Gastroesophageal sphincter (tissue), 4 donors: Measurements from ENCODE around the gene CYB561D1. TPM values are rescaled to one million over a fixed set of nuclear protein-coding genes. Genes with fewer than 3 reads are reported as not detected.

ENCODE experiments used
- ATAC-seq: fragments of 150-250 bp; one replicate; pipeline ENCODE4 v1.9.1; 2016; ENCODE audit warnings: mild to moderate bottlenecking, moderate library complexity
- H3K27ac ChIP-seq, 4 donors: fragments of 200-600 bp; sonication (generic) in 3 of 4; 1 replicate in 3 of 4; 2 replicates in 1 of 4; pipeline ENCODE4 v1.5.1; 2016 to 2019
- H3K27me3 ChIP-seq: fragments of 200-600 bp; sonication (generic); one replicate; pipeline ENCODE4 v1.5.1; 2019
- H3K36me3 ChIP-seq, 2 donors: fragments of 200-600 bp; sonication (generic); one replicate each; pipeline ENCODE4 v1.5.1; 2019; ENCODE audit warnings: control low read depth in 1 of 2
- H3K4me1 ChIP-seq, 3 donors: fragments of 200-600 bp; sonication (generic); 1 replicate in 2 of 3; 2 replicates in 1 of 3; pipeline ENCODE4 v1.5.1; 2016 to 2019; ENCODE audit warnings: control low read depth in 2 of 3
- H3K4me3 ChIP-seq, 2 donors: fragments of 200-600 bp; sonication (generic); one replicate each; pipeline ENCODE4 v1.5.1; 2019; ENCODE audit warnings: mild to moderate bottlenecking in 1 of 2, moderate library complexity in 1 of 2
- H3K9me3 ChIP-seq, 3 donors: fragments of 200-600 bp; sonication (generic); one replicate each; pipeline ENCODE4 v1.5.1; 2017 to 2019; ENCODE audit warnings: control low read depth in 2 of 3
- CTCF ChIP-seq, 4 experiments: fragments of 200-600 bp in 2 of 4; fragments of 450-650 bp in 2 of 4; sonication (generic) in 1 of 4; IDR thresholded peaks; one replicate each; pipeline ENCODE4 v1.5.1; 2017 to 2019; ENCODE audit warnings: antibody characterized with exemption in 4 of 4, mild to moderate bottlenecking in 2 of 4, moderate library complexity in 2 of 4
- EP300 ChIP-seq: sonication (generic); formaldehyde crosslinking; IDR thresholded peaks from one replicate; pipeline ENCODE4 v1.6.1; 2017; ENCODE audit warnings: antibody characterized with exemption, mild to moderate bottlenecking
- POLR2A ChIP-seq, 2 donors: fragments of 450-650 bp; IDR thresholded peaks; one replicate each; pipeline ENCODE4 v1.6.1; 2017; ENCODE audit warnings: antibody characterized with exemption in 2 of 2, mild to moderate bottlenecking in 2 of 2, moderate library complexity in 1 of 2
- POLR2AphosphoS5 ChIP-seq: sonication (generic); formaldehyde crosslinking; IDR thresholded peaks from one replicate; pipeline ENCODE4 v1.6.1; 2017; ENCODE audit warnings: antibody characterized with exemption
- WGBS, 2 donors: methylation state at CpG; one replicate each; pipeline ENCODE4 v1.1.5; 2018; ENCODE audit warnings: low coverage in 1 of 2; 5-methylcytosine and 5-hydroxymethylcytosine counted together
- total RNA-seq, 4 donors: library from RNA; depleted of rRNA; stranded (reverse); fragments of >200 nt; gene quantifications; one replicate each; pipeline ENCODE4 v1.1.0, GENCODE V29; 2016

The CYB561D1 gene
- total RNA-seq, 4 donors from 2014 or later: 8.3 to 15.9 (median 10.7) TPM

GRCh38 chr1:109509176-109510134 lies 15.6 kb downstream of the CYB561D1 start, which contains the start of gene AMIGO1:
Gene AMIGO1 (minus strand): TSS chr1:109509727. CDS start chr1:109508912, 815 bp downstream.
- Histone ChIP-seq H3K27me3 (no peaks in the 10 kb centered on the region), H3K4me1 (peaks cover 0 to 33% (median 6%) of the 10 kb centered on the region in 3 donors), H3K9me3 (no peaks in the 10 kb centered on the region), H3K27ac (peak within 1 kb of the TSS in 3 of 4 donors; percentile 68 to 84 (median 76)), H3K4me3 (peak within 1 kb of the TSS; percentile 68 to 84), H3K36me3 (peaks cover 0 to 11% of the 10 kb centered on the region in 2 donors)
- 1 to 6% methylated on average over 8 to 9 of the region's 100 CpGs for WGBS, 2 donors
- ATAC-seq: peak; percentile 88
- TF ChIP-seq POLR2A (IDR thresholded peaks at IDR 0.05) (peak in 1 of 2 donors; percentile 29), EP300 (no peak)

GRCh38 chr1:109513110-109513710 lies 19.3 kb downstream of the CYB561D1 start:
- WGBS, 2 donors: 54 to 63% methylated on average over 2 of the region's 2 CpGs
- Histone ChIP-seq H3K4me3 (no peak overlapping the region), H3K27me3 (no peaks in the 10 kb centered on the region), H3K9me3 (no peaks in the 10 kb centered on the region), H3K4me1 (peaks cover 0 to 22% (median 6%) of the 10 kb centered on the region in 3 donors), H3K36me3 (no peaks in the 10 kb centered on the region), H3K27ac (no peak overlapping the region)
- ATAC-seq: no peak
- TF ChIP-seq POLR2A (IDR thresholded peaks at IDR 0.05) (no peak), POLR2AphosphoS5 (no peak), EP300 (no peak), CTCF (IDR thresholded peaks at IDR 0.05) (no peak)

GRCh38 chr1:109514846-109515245 lies 21.0 kb downstream of the CYB561D1 start:
- Histone ChIP-seq H3K4me1 (peaks cover 0 to 10% (median 5%) of the 10 kb centered on the region in 3 donors), H3K9me3 (no peaks in the 10 kb centered on the region), H3K36me3 (no peaks in the 10 kb centered on the region), H3K27ac (no peak overlapping the region), H3K4me3 (no peak overlapping the region), H3K27me3 (no peaks in the 10 kb centered on the region)
- TF ChIP-seq POLR2A (IDR thresholded peaks at IDR 0.05) (no peak), EP300 (no peak), CTCF (IDR thresholded peaks at IDR 0.05) (no peak), POLR2AphosphoS5 (no peak)
- no peak for ATAC-seq
- WGBS, 2 donors: 57 to 75% methylated on average over 3 of the region's 3 CpGs

GRCh38 chr1:109516872-109517271 lies 23.0 kb downstream of the CYB561D1 start:
- no peak for TF ChIP-seq POLR2AphosphoS5
- no peak for TF ChIP-seq POLR2A (IDR thresholded peaks at IDR 0.05)
- TF ChIP-seq EP300: no peak
- no peak for TF ChIP-seq CTCF (IDR thresholded peaks at IDR 0.05)
- Histone ChIP-seq H3K36me3 (no peaks in the 10 kb centered on the region), H3K4me3 (no peak overlapping the region), H3K9me3 (no peaks in the 10 kb centered on the region), H3K27ac (no peak overlapping the region), H3K27me3 (peaks cover 5% of the 10 kb centered on the region), H3K4me1 (no peaks in the 10 kb centered on the region)
- 82 to 90% methylated on average over 3 to 5 of the region's 5 CpGs for WGBS, 2 donors
- no peak for ATAC-seq

GRCh38 chr1:109517337-109517736 lies 23.4 kb downstream of the CYB561D1 start:
- ATAC-seq: no peak
- H3K4me3 ChIP-seq: no peak overlapping the region
- no peak overlapping the region for H3K27ac ChIP-seq
- H3K27me3 ChIP-seq: peaks cover 5% of the 10 kb centered on the region
- WGBS, 2 donors: 85 to 100% methylated on average over 1 to 5 of the region's 5 CpGs
- H3K4me1 ChIP-seq: no peaks in the 10 kb centered on the region
- TF ChIP-seq POLR2A (IDR thresholded peaks at IDR 0.05) (no peak), POLR2AphosphoS5 (no peak), EP300 (no peak), CTCF (IDR thresholded peaks at IDR 0.05) (no peak)
- H3K9me3 ChIP-seq: no peaks in the 10 kb centered on the region
- no peaks in the 10 kb centered on the region for H3K36me3 ChIP-seq
